HepG2 (cell line): ENCODE data around the gene SIT1. TPM values are rescaled to one million over a fixed set of nuclear protein-coding genes. Genes with fewer than 3 reads are reported as not detected.

ENCODE experiments used
- CCDC6 ChIP-seq: sonication (generic); formaldehyde crosslinking; IDR thresholded peaks from 2 replicates; pipeline ENCODE4 v1.8.1; 2022; ENCODE audit warnings: mild to moderate bottlenecking, missing genetic modification reagents, moderate library complexity
- CREM ChIP-seq, 2 experiments: sonication (generic) in 1 of 2; formaldehyde crosslinking in 1 of 2; IDR thresholded peaks; 2 replicates each; pipeline versions ENCODE4 v1.4.0 to v1.6.1; 2016 to 2020; ENCODE audit warnings: antibody characterized with exemption in 1 of 2, mild to moderate bottlenecking in 1 of 2, missing genetic modification reagents in 1 of 2
- E2F1 ChIP-seq: sonication (generic); formaldehyde crosslinking; IDR thresholded peaks from 2 replicates; pipeline ENCODE4 v1.5.0; 2020; ENCODE audit warnings: missing genetic modification reagents
- FOXP1 ChIP-seq, 2 experiments: fragments of 450-650 bp in 1 of 2; IDR thresholded peaks; 2 replicates each; pipeline ENCODE4 v1.6.1; 2017 to 2018; ENCODE audit warnings: antibody characterized with exemption in 1 of 2
- FUBP1 ChIP-seq: sonication (generic); formaldehyde crosslinking; IDR thresholded peaks from 2 replicates; pipeline ENCODE4 v1.5.1; 2020; ENCODE audit warnings: missing genetic modification reagents, mild to moderate bottlenecking, borderline replicate concordance
- ISL2 ChIP-seq: sonication (generic); formaldehyde crosslinking; IDR thresholded peaks from 2 replicates; pipeline ENCODE4 v1.5.0; 2020; ENCODE audit warnings: missing genetic modification reagents
- RBM39 ChIP-seq: fragments of 200-400 bp; formaldehyde crosslinking; IDR thresholded peaks from one replicate; pipeline ENCODE4 v1.6.1; 2018; ENCODE audit warnings: antibody characterized with exemption, mild to moderate bottlenecking, low read depth, low read length; ENCODE audit not compliant: poor library complexity, severe bottlenecking
- SAP130 ChIP-seq: IDR thresholded peaks from 2 replicates; pipeline ENCODE4 v1.6.1; 2016; ENCODE audit warnings: low read depth
- SETDB1 ChIP-seq: sonication (generic); formaldehyde crosslinking; IDR thresholded peaks from 2 replicates; pipeline ENCODE4 v1.5.1; 2020; ENCODE audit warnings: missing genetic modification reagents, mild to moderate bottlenecking, borderline replicate concordance
- TOPORS ChIP-seq: sonication (generic); formaldehyde crosslinking; IDR thresholded peaks from 2 replicates; pipeline ENCODE4 v1.8.0; 2023; ENCODE audit warnings: mild to moderate bottlenecking, missing genetic modification reagents
- ZBTB20 ChIP-seq: sonication (generic); formaldehyde crosslinking; IDR thresholded peaks from 2 replicates; pipeline ENCODE4 v1.8.1; 2023; ENCODE audit warnings: missing genetic modification reagents, low read depth, mild to moderate bottlenecking, borderline replicate concordance
- ZC3H13 ChIP-seq: sonication (generic); formaldehyde crosslinking; IDR thresholded peaks from 2 replicates; pipeline ENCODE4 v1.8.1; 2023; ENCODE audit warnings: mild to moderate bottlenecking, missing genetic modification reagents, moderate library complexity
- ZNF326 ChIP-seq: sonication (generic); formaldehyde crosslinking; IDR thresholded peaks from 2 replicates; pipeline ENCODE4 v1.4.0; 2020; ENCODE audit warnings: missing genetic modification reagents, borderline replicate concordance
- ZNF720 ChIP-seq: sonication (generic); formaldehyde crosslinking; IDR thresholded peaks from 2 replicates; pipeline ENCODE4 v1.4.0; 2020; ENCODE audit warnings: missing genetic modification reagents
- polyA plus RNA-seq, 8 experiments: library from polyadenylated mRNA; depleted of rRNA in 3 of 8; stranded (reverse) in 7 of 8; unstranded in 1 of 8; fragments of >200 nt; fragmentation: Illumina TruSeq in 4 of 8; extraction: Trizol in 4 of 8; gene quantifications; 2 replicates each; pipeline versions ENCODE4 v1.2.1 to v1.2.3, GENCODE V29; 2011 to 2016; ENCODE audit warnings: low read depth in 4 of 8, missing spikeins in 1 of 8, mixed read lengths in 1 of 8; ENCODE audit not compliant: insufficient read depth in 1 of 8
- total RNA-seq, 5 experiments: library from RNA; depleted of rRNA; stranded (reverse); fragments of >200 nt; fragmentation: Illumina TruSeq; extraction: Trizol; gene quantifications; 2 replicates each; pipeline ENCODE4 v1.2.3, GENCODE V29; 2016; ENCODE audit warnings: low read depth in 1 of 5
- TF ChIP-seq, protein P1 (sequence below): sonication (generic); formaldehyde crosslinking; IDR thresholded peaks from 2 replicates; pipeline ENCODE4 v1.5.1; 2020; ENCODE audit warnings: mild to moderate bottlenecking, missing genetic modification reagents, moderate library complexity
- TF ChIP-seq, protein P2 (sequence below): sonication (generic); formaldehyde crosslinking; IDR thresholded peaks from 2 replicates; pipeline ENCODE4 v1.4.0; 2020; ENCODE audit warnings: missing genetic modification reagents, borderline replicate concordance
- TF ChIP-seq, protein P3 (sequence below): sonication (generic); formaldehyde crosslinking; conservative IDR thresholded peaks from 2 replicates; pipeline ENCODE4 v1.4.0; 2020; ENCODE audit warnings: missing genetic modification reagents

SIT1 gene
- total and polyA plus RNA-seq, 2 of the 13 experiments (the other 11 are each of a cell fraction or from before 2014, with no cell fraction given), result 0.09 to 6.7 TPM

DNA sequence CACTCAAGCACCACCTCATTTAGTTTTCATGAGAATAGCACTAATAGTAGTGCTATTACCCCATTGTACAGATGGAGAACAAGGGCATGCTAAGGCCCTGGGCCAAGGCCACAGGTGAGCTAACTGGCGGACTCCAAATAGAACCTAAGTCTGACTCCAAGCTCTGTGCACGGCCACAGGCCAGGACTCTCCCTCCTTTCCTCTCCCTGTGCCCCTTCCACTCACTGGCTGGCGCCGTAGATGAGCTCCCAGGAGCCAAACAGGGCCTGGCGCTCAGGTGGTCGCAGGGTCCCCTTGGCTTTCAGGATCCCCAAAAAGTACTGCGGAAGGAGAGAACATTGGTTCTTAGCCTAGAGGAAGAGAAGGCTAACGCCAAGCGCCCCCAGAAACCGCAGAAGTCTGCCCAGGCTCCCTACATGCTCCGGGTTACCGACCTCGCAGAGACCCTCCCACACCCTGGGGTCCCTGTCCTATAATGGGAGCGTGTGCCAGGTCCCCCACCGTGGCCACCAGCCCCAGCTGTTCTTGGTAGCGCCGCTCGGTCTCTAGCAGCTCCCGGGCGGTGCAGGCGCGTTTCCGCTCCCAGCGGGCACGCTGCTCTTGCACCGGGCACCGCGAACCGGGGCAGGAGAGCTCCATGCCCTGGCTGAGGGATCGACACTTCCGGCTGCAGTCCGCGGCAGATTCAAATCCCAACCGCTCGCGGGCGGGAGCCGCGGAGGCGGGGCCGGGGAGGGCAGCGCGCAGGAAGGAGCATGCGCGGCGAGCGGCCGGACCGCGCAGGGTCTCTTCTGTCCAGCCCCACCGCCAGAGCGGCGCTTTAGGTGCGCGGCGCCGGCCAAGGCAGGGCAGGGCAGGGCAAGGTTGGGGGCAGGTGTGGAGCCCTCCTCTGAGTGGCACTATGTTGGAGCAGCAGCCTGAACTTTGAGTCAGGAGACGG, 14.1 kb upstream of the SIT1 start, which contains the start of gene ARHGEF39 (continued):
- TF ChIP-seq, protein P1, sequence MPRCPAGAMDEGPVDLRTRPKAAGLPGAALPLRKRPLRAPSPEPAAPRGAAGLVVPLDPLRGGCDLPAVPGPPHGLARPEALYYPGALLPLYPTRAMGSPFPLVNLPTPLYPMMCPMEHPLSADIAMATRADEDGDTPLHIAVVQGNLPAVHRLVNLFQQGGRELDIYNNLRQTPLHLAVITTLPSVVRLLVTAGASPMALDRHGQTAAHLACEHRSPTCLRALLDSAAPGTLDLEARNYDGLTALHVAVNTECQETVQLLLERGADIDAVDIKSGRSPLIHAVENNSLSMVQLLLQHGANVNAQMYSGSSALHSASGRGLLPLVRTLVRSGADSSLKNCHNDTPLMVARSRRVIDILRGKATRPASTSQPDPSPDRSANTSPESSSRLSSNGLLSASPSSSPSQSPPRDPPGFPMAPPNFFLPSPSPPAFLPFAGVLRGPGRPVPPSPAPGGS (CRISPR knock-in tag), result peak; percentile 86
- no peak for TF ChIP-seq FUBP1 (CRISPR knock-in tag)
- TF ChIP-seq ZC3H13 (CRISPR knock-in tag), result peak; percentile 99
- TF ChIP-seq ZNF326 (CRISPR knock-in tag), result no peak
- peak; percentile 96; the same call in 1 of the 2 replicates for TF ChIP-seq TOPORS (CRISPR knock-in tag)
- no peak for TF ChIP-seq FOXP1 (IDR thresholded peaks at IDR 0.05)
- TF ChIP-seq FOXP1 (CRISPR knock-in tag; IDR thresholded peaks at IDR 0.05), result no peak; the same call in 1 of the 2 replicates
- TF ChIP-seq ISL2 (CRISPR knock-in tag), result peak; percentile 64
- TF ChIP-seq SAP130 (CRISPR knock-in tag), result peak; percentile 98
- TF ChIP-seq, protein P2, sequence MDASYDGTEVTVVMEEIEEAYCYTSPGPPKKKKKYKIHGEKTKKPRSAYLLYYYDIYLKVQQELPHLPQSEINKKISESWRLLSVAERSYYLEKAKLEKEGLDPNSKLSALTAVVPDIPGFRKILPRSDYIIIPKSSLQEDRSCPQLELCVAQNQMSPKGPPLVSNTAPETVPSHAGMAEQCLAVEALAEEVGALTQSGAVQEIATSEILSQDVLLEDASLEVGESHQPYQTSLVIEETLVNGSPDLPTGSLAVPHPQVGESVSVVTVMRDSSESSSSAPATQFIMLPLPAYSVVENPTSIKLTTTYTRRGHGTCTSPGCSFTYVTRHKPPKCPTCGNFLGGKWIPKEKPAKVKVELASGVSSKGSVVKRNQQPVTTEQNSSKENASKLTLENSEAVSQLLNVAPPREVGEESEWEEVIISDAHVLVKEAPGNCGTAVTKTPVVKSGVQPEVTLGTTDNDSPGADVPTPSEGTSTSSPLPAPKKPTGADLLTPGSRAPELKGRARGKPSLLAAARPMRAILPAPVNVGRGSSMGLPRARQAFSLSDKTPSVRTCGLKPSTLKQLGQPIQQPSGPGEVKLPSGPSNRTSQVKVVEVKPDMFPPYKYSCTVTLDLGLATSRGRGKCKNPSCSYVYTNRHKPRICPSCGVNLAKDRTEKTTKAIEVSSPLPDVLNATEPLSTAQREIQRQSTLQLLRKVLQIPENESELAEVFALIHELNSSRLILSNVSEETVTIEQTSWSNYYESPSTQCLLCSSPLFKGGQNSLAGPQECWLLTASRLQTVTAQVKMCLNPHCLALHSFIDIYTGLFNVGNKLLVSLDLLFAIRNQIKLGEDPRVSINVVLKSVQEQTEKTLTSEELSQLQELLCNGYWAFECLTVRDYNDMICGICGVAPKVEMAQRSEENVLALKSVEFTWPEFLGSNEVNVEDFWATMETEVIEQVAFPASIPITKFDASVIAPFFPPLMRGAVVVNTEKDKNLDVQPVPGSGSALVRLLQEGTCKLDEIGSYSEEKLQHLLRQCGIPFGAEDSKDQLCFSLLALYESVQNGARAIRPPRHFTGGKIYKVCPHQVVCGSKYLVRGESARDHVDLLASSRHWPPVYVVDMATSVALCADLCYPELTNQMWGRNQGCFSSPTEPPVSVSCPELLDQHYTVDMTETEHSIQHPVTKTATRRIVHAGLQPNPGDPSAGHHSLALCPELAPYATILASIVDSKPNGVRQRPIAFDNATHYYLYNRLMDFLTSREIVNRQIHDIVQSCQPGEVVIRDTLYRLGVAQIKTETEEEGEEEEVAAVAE (CRISPR knock-in tag), result no peak
- 0 out of 2 replicates have a peak, but pooled peaks have one; percentile 48 for TF ChIP-seq ZBTB20 (CRISPR knock-in tag)
- TF ChIP-seq CREM (IDR thresholded peaks at IDR 0.05), result no peak
- no peak for TF ChIP-seq CREM (CRISPR knock-in tag; IDR thresholded peaks at IDR 0.05)
- TF ChIP-seq RBM39, result peak; percentile 68
- no peak for TF ChIP-seq ZNF720 (CRISPR knock-in tag)
- no peak for TF ChIP-seq SETDB1
- peak; percentile 100 for TF ChIP-seq CCDC6 (CRISPR knock-in tag)
- TF ChIP-seq, protein P3, sequence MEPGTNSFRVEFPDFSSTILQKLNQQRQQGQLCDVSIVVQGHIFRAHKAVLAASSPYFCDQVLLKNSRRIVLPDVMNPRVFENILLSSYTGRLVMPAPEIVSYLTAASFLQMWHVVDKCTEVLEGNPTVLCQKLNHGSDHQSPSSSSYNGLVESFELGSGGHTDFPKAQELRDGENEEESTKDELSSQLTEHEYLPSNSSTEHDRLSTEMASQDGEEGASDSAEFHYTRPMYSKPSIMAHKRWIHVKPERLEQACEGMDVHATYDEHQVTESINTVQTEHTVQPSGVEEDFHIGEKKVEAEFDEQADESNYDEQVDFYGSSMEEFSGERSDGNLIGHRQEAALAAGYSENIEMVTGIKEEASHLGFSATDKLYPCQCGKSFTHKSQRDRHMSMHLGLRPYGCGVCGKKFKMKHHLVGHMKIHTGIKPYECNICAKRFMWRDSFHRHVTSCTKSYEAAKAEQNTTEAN (CRISPR knock-in tag), result 0 out of 2 replicates have a peak, but pooled peaks have one; percentile 10
- peak; percentile 99 for TF ChIP-seq E2F1 (CRISPR knock-in tag)
